ENCODE data around the gene ANGPTL2.

ANGPTL2 gene

DNA sequence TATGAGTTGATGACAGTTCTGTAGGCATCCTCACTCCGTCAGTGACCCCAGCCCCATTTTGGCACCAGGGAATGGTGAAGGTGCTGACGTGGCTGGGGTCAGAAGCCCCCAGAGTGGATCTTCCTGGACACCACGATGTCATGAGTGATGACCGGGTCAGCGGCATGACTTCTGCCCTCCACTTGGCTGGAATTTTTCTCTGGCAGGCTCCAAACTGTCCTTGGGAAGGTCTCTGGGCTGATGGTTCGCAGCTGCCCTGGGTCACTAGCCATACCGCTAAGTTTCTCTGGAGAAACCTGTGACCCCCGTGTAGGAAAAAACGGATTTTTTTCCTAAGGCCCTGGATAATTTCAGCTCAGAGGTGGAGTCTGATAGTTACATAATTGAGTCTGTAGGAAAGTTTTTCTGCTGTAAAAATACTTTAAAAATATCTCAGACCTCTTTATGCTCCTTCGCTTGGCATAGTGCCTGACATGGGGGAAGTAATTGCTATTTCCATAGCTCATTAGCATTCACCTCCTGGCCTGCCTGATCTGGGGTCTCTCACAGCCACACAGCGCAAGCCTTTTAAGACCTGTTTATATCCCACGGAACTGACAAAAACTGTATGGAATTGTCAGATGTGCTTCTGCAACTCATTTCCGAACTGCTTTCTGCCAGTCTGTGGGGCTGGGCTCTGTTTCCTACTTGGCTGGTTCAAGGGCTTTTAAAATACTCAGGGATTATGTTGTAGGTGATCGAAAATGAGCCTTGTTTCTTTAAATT is 69.2 kb downstream of the ANGPTL2 start:
- no peak overlapping the region for H3K27ac ChIP-seq
- TF ChIP-seq, protein P1, sequence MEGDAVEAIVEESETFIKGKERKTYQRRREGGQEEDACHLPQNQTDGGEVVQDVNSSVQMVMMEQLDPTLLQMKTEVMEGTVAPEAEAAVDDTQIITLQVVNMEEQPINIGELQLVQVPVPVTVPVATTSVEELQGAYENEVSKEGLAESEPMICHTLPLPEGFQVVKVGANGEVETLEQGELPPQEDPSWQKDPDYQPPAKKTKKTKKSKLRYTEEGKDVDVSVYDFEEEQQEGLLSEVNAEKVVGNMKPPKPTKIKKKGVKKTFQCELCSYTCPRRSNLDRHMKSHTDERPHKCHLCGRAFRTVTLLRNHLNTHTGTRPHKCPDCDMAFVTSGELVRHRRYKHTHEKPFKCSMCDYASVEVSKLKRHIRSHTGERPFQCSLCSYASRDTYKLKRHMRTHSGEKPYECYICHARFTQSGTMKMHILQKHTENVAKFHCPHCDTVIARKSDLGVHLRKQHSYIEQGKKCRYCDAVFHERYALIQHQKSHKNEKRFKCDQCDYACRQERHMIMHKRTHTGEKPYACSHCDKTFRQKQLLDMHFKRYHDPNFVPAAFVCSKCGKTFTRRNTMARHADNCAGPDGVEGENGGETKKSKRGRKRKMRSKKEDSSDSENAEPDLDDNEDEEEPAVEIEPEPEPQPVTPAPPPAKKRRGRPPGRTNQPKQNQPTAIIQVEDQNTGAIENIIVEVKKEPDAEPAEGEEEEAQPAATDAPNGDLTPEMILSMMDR (conservative IDR thresholded peaks at IDR 0.05): no peak

DNA sequence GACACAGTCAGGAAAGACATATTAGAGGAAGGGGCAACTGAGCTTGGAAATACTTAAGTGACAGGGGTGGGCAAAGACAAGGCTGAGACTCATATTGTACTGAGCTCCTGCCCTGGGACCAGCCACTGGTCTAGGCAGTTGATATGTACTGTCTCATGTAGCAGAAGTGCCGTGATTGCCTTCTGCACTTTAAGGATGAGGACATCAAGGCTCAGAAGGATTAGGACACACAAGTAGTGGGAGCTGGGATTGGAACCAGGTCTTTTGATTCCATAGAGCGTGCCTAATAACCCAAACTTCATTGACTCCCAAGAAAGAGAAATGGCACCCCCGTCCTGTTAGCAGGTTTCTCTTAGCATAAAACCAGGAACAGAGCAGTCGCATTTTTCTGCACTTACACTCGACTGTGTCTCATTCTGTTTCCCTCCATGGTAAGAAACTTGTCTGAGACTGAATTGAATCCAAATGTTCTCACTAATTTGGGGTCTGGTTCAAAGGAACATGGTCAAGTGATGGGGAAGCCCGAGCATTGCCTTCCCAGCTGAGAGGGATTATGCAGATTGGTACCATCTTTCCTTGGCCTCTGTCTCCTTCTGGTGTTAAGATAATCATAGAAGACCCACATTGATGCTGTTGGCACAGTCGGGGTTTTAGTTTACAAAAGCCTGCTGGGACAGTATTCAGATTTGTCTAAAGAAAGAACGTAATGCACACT is 70.4 kb downstream of the ANGPTL2 start:
- H3K27ac ChIP-seq: no peak overlapping the region
- TF ChIP-seq, protein P1 (conservative IDR thresholded peaks at IDR 0.05): no peak

DNA sequence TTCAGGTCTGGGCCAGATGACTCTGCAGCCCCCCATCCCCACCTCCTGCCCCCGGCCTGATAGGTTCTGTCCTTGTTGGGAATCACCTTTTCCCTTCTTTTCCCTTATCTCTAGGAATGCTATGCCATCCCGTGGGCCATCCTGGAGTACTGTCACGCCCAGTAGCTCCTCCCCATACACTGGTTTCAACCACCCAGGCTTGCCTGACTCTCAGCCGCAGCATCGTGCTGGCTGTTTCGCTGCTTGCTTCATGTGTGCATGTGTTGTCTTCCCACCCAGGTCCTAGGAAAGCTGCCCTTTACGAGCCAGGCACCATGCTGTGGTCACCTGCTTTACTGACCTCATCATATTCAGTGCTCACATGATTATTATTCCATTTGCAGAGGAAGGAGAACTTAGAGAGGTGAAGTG is 71.8 kb downstream of the ANGPTL2 start:
- TF ChIP-seq, protein P1 (conservative IDR thresholded peaks at IDR 0.05): no peak
- 0 out of 2 replicates have a peak overlapping the region, but pooled peaks have one; percentile 8 for H3K27ac ChIP-seq

DNA sequence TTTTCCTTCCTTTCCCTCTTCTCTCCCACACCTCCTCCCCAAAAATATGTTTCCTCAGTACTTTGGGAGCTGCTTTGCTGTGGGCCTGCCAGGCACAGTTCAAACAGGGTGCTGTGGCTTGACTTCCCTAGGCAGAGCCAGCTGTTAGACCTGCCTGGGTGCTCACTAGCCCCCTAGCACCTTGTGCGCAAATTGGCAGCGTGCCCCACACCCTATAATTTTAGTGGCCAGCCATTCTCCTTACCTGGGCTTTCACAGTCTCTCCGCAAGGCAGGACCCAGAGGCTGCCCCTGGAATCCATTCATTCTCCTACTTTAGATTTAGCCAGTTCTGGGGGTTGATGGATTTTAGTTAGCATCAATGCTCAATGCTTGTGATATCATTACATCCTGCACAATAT is 72.3 kb downstream of the ANGPTL2 start:
- TF ChIP-seq, protein P1 (conservative IDR thresholded peaks at IDR 0.05): no peak
- no peak overlapping the region for H3K27ac ChIP-seq

DNA sequence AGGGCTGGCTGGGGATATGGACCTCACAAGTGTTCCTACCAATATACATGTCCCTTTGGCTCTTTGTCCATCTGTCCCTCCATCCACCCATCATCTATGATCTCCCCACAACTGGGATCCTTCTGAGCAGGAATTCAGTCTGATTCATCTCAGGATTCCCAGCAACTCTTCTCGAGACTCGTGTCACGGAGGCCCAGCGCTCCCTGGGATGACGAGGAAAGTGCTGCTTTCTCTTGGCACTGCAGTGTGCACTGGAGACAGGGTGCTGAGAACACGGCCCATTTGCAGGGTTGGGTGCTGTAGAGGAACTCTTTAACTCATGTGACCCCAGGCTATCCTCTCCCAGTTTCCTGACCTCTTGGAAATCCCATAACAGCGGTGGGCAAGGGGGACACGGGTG is 72.9 kb downstream of the ANGPTL2 start:
- H3K27ac ChIP-seq: peak overlapping the region; percentile 56
- TF ChIP-seq, protein P1 (conservative IDR thresholded peaks at IDR 0.05): no peak

DNA sequence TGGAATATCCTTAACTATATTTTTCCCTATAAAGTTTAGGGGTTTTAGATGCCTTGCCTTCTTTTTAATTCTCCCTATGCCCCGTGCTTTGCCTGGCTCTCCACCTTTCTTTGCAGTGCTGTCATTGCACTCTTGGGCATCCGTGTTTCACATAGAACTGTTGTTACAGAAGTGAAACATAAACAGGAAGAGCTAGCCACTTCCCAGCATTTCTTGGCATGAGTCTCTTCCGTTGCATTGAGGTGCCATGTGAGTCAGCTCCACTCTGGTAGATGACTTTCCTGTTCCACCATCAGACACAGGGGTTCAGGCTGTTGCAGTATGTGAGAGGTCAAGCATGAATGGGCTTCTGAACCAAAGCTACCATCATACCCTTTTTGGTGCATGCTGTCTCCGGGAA is 73.4 kb downstream of the ANGPTL2 start:
- peak overlapping the region; percentile 56 for H3K27ac ChIP-seq
- TF ChIP-seq, protein P1 (conservative IDR thresholded peaks at IDR 0.05): peak; percentile 30

DNA sequence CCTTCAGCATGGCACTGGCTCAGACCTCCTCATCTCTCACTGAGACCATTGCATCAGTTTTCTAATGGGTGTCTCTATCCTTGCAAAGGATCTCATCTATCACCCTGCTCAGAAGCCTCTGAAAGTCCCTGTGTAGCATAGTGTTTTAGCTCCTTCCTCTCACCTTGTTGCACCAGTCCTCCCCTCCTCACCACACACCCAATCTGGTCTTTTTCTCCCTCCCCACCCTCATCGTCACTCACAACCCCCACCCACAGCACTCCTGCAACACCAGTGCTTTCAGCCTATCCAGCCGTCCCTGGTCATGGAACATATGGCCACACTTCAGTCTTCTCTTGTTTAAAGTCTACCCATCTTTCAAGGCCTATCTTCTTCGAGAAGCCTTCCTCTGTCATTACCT is 74.5 kb downstream of the ANGPTL2 start:
- TF ChIP-seq, protein P1 (conservative IDR thresholded peaks at IDR 0.05): no peak
- H3K27ac ChIP-seq: peak overlapping the region; percentile 56

All from VCaP (cell line).